ENCODE measurements around the gene GORAB.

DNA sequence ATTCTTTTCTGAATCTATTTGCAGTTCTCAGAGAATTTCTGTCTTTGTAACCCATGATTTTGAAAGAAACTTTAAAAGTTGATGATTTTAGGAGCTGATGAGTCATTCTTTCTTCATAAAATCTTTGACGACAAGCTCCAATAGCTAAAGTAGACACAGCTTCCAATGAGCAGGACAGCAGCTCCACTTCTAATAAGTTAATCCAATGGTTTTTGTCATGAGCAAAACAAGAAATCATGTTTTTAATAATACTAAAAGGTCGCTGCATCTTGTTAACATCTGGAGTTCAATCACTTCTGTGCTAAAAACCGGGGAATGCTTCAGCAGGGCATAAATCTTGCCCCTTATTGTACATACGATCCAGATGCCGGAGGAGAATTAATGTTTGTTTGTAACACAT is 48.9 kb upstream of the GORAB start:
- TF ChIP-seq, protein P1, sequence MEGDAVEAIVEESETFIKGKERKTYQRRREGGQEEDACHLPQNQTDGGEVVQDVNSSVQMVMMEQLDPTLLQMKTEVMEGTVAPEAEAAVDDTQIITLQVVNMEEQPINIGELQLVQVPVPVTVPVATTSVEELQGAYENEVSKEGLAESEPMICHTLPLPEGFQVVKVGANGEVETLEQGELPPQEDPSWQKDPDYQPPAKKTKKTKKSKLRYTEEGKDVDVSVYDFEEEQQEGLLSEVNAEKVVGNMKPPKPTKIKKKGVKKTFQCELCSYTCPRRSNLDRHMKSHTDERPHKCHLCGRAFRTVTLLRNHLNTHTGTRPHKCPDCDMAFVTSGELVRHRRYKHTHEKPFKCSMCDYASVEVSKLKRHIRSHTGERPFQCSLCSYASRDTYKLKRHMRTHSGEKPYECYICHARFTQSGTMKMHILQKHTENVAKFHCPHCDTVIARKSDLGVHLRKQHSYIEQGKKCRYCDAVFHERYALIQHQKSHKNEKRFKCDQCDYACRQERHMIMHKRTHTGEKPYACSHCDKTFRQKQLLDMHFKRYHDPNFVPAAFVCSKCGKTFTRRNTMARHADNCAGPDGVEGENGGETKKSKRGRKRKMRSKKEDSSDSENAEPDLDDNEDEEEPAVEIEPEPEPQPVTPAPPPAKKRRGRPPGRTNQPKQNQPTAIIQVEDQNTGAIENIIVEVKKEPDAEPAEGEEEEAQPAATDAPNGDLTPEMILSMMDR (IDR thresholded peaks at IDR 0.05) = no peak
- no peak for TF ChIP-seq POLR2A (IDR thresholded peaks at IDR 0.05)

Data from esophagus squamous epithelium (tissue), 4 donors.